HG02763 (cell line): ENCODE results near the gene SPACA7.

Source experiments
- ATAC-seq: cut with Tn5 transposase; IDR thresholded peaks from one replicate; pipeline ENCODE4 v1.9.1; 2021; ENCODE audit warnings: mild to moderate bottlenecking, moderate library complexity; ENCODE audit not compliant: unreplicated experiment

The SPACA7 gene

DNA sequence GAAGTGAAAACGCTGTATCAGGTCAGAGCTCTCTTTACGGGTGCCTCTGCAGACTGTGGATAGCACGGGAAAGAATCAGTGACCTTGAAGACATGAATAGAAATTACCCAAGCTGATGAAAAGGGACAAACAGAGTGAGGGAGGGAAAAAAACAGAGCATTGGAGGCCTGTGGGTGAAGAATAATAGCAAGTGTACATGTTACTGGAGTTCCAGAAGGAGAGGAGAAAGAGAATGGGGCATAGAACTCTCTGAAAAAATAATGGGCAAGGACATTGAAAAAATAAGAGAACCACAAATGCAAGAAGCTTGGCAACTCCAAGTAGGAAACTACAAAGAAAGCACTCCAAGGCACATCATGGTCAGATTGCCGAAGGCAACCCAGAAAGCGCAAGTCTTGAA is 86.3 kb downstream of the SPACA7 start:
- no peak for ATAC-seq

GRCh38 chr13:112464720-112465119 is 88.6 kb downstream of the SPACA7 start:
- no peak for ATAC-seq

DNA sequence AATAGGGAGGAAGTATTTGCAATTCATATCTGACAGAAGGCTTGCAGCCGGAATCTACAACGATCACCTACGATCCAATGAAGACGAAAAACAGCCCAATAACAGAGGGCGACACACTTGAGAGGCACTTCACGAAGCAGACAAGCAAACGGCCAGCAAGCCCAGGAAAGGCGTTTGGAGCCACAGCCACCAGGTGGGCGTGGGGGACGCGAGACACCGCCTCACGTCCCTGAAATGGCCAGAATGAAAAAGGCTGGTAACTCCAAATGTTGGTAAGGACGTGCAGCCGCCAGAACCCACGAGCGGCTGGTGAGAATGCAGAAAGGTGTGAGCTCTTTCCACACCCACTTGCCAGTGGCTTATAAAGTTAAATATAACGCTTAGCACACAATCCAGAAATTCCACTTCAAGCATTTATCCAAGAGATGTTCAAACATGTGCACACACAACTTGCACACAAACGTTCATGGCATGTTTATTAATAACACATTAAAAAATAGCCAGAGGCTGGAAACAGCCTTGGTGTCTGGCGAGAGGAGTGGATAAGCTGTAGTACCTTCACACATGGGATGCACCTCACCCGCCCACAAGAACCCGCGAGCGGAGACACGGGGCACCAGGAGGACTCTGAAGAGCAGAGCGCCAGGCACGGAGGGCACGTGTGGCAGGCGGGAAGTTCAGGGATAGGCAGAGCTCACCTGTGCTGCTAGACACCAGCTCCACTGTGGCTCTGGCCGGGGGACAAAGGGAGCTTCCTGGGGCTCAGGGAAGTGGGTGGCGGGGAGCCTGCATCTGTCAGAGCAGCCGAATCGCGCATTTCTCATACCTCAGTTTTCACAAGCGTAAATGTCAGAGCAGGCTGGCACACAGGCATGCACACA is 89.3 kb downstream of the SPACA7 start:
- no peak for ATAC-seq

- no peak for ATAC-seq
Observed at GRCh38 chr13:112466132-112467058, 90.2 kb downstream of the SPACA7 start.

DNA sequence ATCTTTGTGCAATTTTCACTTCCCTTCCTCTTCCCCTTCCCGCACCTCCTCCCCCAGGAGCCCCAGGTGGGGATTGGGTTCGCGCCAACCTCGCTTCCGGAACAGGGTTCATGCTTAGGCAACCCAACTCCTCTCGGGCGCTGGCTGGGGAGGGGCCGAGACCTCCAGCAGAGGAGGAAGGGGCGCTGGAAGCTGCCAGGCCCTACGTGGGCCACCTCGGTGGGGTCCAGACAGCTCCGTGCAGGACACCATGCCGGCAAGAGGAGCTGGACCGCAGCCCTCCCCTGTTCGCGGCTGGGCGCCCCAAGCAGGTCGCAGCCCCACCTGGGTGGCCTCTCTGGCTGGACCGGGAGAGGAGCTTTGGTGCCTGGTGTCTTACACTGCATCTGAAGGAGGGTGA is 91.1 kb downstream of the SPACA7 start:
- ATAC-seq, result no peak

- ATAC-seq, result no peak
Observed at GRCh38 chr13:112468069-112468468, 91.9 kb downstream of the SPACA7 start.

DNA sequence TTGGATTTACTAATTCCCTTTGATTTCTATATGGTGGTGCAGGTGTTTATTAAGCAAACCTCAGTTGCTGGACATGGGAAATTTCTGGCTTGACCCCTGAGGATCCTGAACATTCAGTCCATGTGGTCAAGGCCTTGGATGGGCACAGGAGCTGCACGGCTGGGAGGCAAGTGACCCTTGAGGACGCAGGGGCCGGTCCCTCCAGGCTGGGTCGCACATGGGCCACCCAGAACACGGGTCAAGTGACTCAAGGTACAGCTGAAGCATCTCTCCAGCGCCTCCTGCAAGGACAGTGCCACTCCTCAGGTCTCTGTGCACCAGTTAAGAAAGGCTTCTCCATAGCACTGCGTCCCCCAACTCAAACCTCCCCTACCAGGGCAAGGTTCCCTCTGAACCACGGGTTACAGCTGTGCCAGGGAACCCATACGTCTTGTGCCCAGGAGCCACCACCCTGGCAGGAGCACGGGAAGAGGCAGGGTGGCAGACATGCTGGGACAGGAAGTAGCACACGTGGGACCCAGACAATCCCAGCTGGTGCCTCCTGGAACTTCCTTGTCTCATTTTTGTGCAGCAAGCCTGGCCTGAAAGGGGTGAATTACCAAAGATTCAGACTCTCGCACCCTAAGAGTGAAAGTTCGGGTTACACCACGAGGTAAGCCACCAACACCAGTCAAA is 93.1 kb downstream of the SPACA7 start:
- ATAC-seq, result no peak

DNA sequence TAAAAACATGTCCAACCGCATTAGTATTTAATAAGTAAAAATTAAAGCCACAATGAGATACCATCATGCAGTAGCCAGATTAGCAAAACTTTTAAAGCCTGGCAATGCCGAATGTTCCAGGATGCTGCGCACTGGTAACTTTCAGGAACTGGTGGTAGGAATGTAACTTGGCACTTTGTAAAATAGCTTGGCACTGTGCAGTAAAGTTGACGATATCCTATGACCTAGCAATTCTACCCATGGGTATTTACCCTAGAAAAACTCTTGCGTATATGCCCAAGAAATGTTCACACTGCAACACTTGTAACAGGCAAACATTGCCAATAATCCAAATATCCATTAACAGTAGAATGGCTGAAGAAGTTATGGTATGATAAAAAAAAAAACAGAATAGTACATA is 97.7 kb downstream of the SPACA7 start:
- no peak for ATAC-seq

DNA sequence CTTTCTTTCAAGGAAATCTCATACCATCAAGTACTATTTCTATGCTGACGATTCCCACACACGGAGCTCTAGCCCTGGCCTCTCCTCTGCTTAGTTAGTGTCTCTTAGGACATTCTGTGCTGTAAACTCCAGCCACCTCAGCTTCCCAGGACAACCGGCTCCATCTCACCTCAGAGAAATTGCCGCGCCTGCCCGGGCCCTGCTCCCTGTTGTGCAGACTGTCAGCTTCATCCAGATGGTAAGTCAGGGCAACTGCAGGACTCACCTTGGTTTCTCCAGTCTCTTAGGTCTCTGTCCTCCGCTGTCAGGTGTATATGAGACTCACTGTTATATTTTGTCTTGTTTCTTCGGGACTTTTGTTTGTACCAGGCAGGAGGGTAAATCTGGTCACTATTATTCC is 98.7 kb downstream of the SPACA7 start:
- no peak for ATAC-seq

- no peak for ATAC-seq
Observed at GRCh38 chr13:112475889-112476288, 99.7 kb downstream of the SPACA7 start.

- ATAC-seq, result no peak
Observed at GRCh38 chr13:112477070-112477619, 101.0 kb downstream of the SPACA7 start.

DNA sequence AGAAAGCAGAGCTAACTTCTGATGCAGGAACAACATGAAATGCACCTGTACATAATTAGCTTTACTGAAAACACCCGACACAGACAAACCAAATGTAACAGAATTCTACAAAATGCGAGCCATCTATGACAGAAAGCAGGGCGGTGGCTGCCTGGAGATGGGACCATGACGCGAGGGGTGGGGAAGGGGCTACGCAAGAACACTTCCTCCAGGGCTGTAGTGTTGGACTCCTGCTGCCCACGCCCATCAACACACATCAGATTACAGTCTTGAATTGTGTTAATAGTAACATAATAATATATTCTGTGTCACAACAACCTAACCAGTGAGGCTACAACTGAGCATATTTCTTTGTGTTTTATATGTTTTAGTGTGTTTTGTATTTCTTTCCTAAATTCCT is 103.2 kb downstream of the SPACA7 start:
- ATAC-seq, result no peak

GRCh38 chr13:112481458-112481857 is 105.3 kb downstream of the SPACA7 start:
- ATAC-seq, result no peak

DNA sequence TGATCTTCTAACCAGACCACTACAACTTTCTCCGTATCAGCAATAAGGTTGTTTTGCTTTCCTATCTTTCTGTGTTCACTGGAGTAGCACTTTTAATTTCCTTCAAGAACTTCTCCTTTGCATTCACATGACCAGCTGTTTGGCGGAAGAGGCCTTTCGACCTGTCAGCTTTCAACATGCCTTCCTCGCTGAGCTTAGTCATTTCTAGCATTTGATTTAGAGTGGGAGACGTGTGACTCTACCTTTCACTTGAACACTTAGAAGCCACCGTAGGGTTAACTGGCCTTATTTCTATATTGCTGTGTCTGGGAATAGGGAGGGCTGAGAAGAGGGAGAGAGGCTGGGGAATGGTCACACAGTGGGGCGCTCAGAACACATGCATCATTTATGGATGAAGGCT is 107.1 kb downstream of the SPACA7 start:
- ATAC-seq, result no peak
